K562 (cell line): ENCODE results near the gene MARS2. TPM values are rescaled to one million over a fixed set of nuclear protein-coding genes. Genes with fewer than 3 reads are reported as not detected.
A peak's percentile ranks its signal among the peaks of the same experiment; 100 is the strongest.

Experiments
- ATAC-seq: fragments of 200-7000 bp; cut with Tn5 transposase; 3 replicates; pipeline ENCODE4 v1.9.1; 2020; ENCODE audit warnings: moderate library complexity
- BruUV-seq: library from RNA; stranded (reverse); fragments of 400-500 nt; replicated peaks from 2 replicates; lab custom pipeline; 2021; lab: Mats Ljungman, UMichigan
- CTCF ChIA-PET: fragments of 300-600 bp; formaldehyde crosslinking; extraction: SDS; loops from one replicate; lab custom pipeline; 2021; ENCODE audit warnings: low intra/inter-chr PET ratio; lab: Yijun Ruan, JAX
- POLR2A ChIA-PET: fragments of 300-600, 350-650 bp; sonication (Branson Sonifier 250); formaldehyde crosslinking; extraction: SDS; loops from one replicate; lab custom pipeline; 2021; ENCODE audit warnings: antibody characterized with exemption, inconsistent platforms; lab: Yijun Ruan, JAX
- DNase-seq, 4 experiments: peaks; one replicate each; pipeline versions ENCODE4 v3.0.0 to v3.0.0-alpha.2; 2011 to 2018; ENCODE audit warnings: low spot score in 3 of 4, mixed read lengths in 3 of 4; ENCODE audit errors: extremely low read depth in 1 of 4
- FAIRE-seq: peaks from 2 replicates; lab custom pipeline; 2011; peaks lifted over from hg19 to GRCh38; lab: Jason Lieb, UNC
- H2AFZ ChIP-seq: 2 replicates; pipeline ENCODE4 v1.6.0; 2011; ENCODE audit warnings: low read depth, low read length, control low read depth, inconsistent platforms
- H3K27ac ChIP-seq: fragments of 200-600 bp; 3 replicates; pipeline ENCODE4 v1.8.0; 2011; ENCODE audit warnings: low read depth, mild to moderate bottlenecking, control low read depth, inconsistent platforms, low read length, moderate library complexity, mixed read lengths; ENCODE audit errors: extremely low read depth
- H3K27me3 ChIP-seq, 2 experiments: fragments of 300-600 bp in 1 of 2; 2 replicates in 1 of 2; 3 replicates in 1 of 2; pipeline versions ENCODE4 v1.6.0 to v1.8.0; 2011; ENCODE audit warnings: inconsistent platforms in 2 of 2, low read length in 2 of 2, mild to moderate bottlenecking in 1 of 2, mixed read lengths in 1 of 2, moderate library complexity in 1 of 2; ENCODE audit not compliant: control insufficient read depth in 2 of 2, insufficient read depth in 2 of 2
- H3K36me3 ChIP-seq: fragments of 300-600 bp; 3 replicates; pipeline ENCODE4 v1.8.0; 2011; ENCODE audit warnings: mild to moderate bottlenecking, low read length, inconsistent platforms; ENCODE audit not compliant: control insufficient read depth, insufficient read depth
- H3K4me1 ChIP-seq, 2 experiments: fragments of 200-600 bp in 1 of 2; replicated peaks in 1 of 2; 2 replicates in 1 of 2; 3 replicates in 1 of 2; pipeline versions ENCODE4 v1.5.1 to v1.8.0; 2011; ENCODE audit warnings: inconsistent platforms in 2 of 2, low read length in 2 of 2, mild to moderate bottlenecking in 1 of 2, mixed read lengths in 1 of 2, moderate library complexity in 1 of 2; ENCODE audit not compliant: control insufficient read depth in 2 of 2, insufficient read depth in 2 of 2
- H3K4me2 ChIP-seq: 2 replicates; pipeline ENCODE4 v1.6.1; 2011; ENCODE audit warnings: low read length, control low read depth, inconsistent platforms, mixed read lengths; ENCODE audit not compliant: insufficient read depth
- H3K4me3 ChIP-seq: fragments of 200-600 bp; sonication (generic), shearing (Covaris generic); 2 replicates; pipeline ENCODE4 v1.5.1; 2016; ENCODE audit warnings: control low read depth, inconsistent platforms
- H3K79me2 ChIP-seq: fragments of 200-600 bp; 3 replicates; pipeline ENCODE4 v1.8.0; 2011; ENCODE audit warnings: low read length, inconsistent platforms; ENCODE audit not compliant: control insufficient read depth, insufficient read depth
- H3K9ac ChIP-seq, 2 experiments: 2 replicates each; pipeline versions ENCODE4 v1.6.0 to v1.6.1; 2011; ENCODE audit warnings: low read depth in 2 of 2, low read length in 2 of 2, control low read depth in 1 of 2, inconsistent platforms in 1 of 2, mild to moderate bottlenecking in 1 of 2, mixed read lengths in 1 of 2; ENCODE audit not compliant: insufficient read depth in 1 of 2
- H3K9me1 ChIP-seq: one replicate; pipeline ENCODE4 v1.6.0; 2011; ENCODE audit warnings: inconsistent platforms, mild to moderate bottlenecking, low read length, moderate library complexity; ENCODE audit not compliant: control insufficient read depth, insufficient read depth
- H3K9me3 ChIP-seq: replicated peaks from 2 replicates; pipeline ENCODE4 v1.5.1; 2011; ENCODE audit warnings: low read depth, low read length, inconsistent platforms; ENCODE audit not compliant: control insufficient read depth, insufficient read depth
- H4K20me1 ChIP-seq: replicated peaks from 2 replicates; pipeline ENCODE4 v1.6.1; 2011; ENCODE audit warnings: low read length, inconsistent platforms, mixed read lengths; ENCODE audit not compliant: control insufficient read depth, insufficient read depth
- HDAC8 ChIP-seq: fragments of 450-650 bp; IDR thresholded peaks from 2 replicates; pipeline ENCODE4 v1.6.1; 2016; ENCODE audit warnings: mild to moderate bottlenecking, missing genetic modification characterization, moderate library complexity, missing compliant biosample characterization
- ZNF316 ChIP-seq: fragments of 450-650 bp; IDR thresholded peaks from 2 replicates; pipeline ENCODE4 v1.6.1; 2016
- WGBS: fragments of 100-300 bp; shearing (Covaris generic); methylation state at CpG from one replicate; pipeline ENCODE4 v1.1.6; 2016; ENCODE audit warnings: low coverage, mixed read lengths; ENCODE audit not compliant: insufficient coverage; ENCODE audit errors: missing lambda C conversion rate; 5-methylcytosine and 5-hydroxymethylcytosine counted together
- in situ Hi-C: fragments of 300-500 bp; cut with MboI; formaldehyde crosslinking; loops from 4 replicates; pipeline ENCODE4 v1.15.0; 2018; ENCODE audit warnings: inconsistent platforms, mixed read lengths
- intact Hi-C: fragments of 100-400 bp; cut with micrococcal nuclease; formaldehyde crosslinking; loops from 2 replicates; pipeline ENCODE4 v1.14.2; 2022
- polyA plus RNA-seq, 8 experiments: library from polyadenylated mRNA; depleted of rRNA in 4 of 8; stranded (reverse) in 5 of 8; unstranded in 3 of 8; fragments of >200 nt; fragmentation: Nextera tagmentation in 2 of 8; fragmentation: Illumina TruSeq in 1 of 8; extraction: Ambion mirVana in 2 of 8; extraction: Trizol in 1 of 8; gene quantifications; 2 replicates each; pipeline versions ENCODE4 v1.2.1 to v1.2.3, GENCODE V29; 2011 to 2014; ENCODE audit warnings: inconsistent platforms in 1 of 8, missing spikeins in 1 of 8
- total RNA-seq, 7 experiments: library from RNA; depleted of rRNA in 6 of 7; stranded (reverse); fragments of >200 nt in 6 of 7; fragmentation: Illumina TruSeq in 2 of 7; extraction: Trizol in 2 of 7; gene quantifications; 2 replicates each; pipeline versions ENCODE4 v1.2.1 to v1.2.3, GENCODE V29; 2011 to 2021; ENCODE audit warnings: low replicate concordance in 1 of 7
- TF ChIP-seq, protein P1 (sequence below), 2 experiments: fragments of 200-800 bp in 1 of 2; sonication (Bioruptor generic) in 1 of 2; sonication (generic) in 1 of 2; formaldehyde crosslinking in 1 of 2; IDR thresholded peaks in 1 of 2; conservative IDR thresholded peaks in 1 of 2; 2 replicates each; pipeline versions ENCODE4 v1.5.0 to v1.6.1; 2016 to 2020; ENCODE audit warnings: missing compliant biosample characterization in 1 of 2, missing genetic modification characterization in 1 of 2, missing genetic modification reagents in 1 of 2
- TF ChIP-seq, protein P2 (sequence below): IDR thresholded peaks from 2 replicates; pipeline ENCODE4 v1.6.1; 2016; ENCODE audit warnings: missing genetic modification characterization, missing compliant biosample characterization

Gene MARS2
- total and polyA plus RNA-seq, 9 of the 15 experiments (the other 6 are each of a cell fraction or from before 2014, with no cell fraction given): 4.0 to 17.6 (median 12.5) TPM

- no TSS peak for BruUV-seq
- no peak overlapping the region for H3K27ac ChIP-seq
Observed at GRCh38 chr2:197675711-197676188, 29.4 kb upstream of the MARS2 start.

More at GRCh38 chr2:197675711-197676188, 29.4 kb upstream of the MARS2 start:
- Histone ChIP-seq H2AFZ (no peak overlapping the region), H3K27me3 (no peaks in the 10 kb centered on the region), H4K20me1 (no peaks in the 10 kb centered on the region), H3K9me3 (no peaks in the 10 kb centered on the region), H3K9me1 (no peaks in the 10 kb centered on the region), H3K9ac (no peak overlapping the region), H3K4me2 (no peak overlapping the region)
- no peak for FAIRE-seq
- POLR2A ChIA-PET: interaction anchor here (0.7 kb wide), 1 partner anchor 363 kb away, joined by 3 read pairs; no protein-coding TSS in a partner anchor
- CTCF ChIA-PET: no interaction called here
- intact Hi-C loops: no loop called here
- WGBS: 10% methylated on average over 5 of the region's 6 CpGs
- TF ChIP-seq ZNF316: no peak
- no peak for TF ChIP-seq HDAC8 (tag)
- TF ChIP-seq, protein P1, sequence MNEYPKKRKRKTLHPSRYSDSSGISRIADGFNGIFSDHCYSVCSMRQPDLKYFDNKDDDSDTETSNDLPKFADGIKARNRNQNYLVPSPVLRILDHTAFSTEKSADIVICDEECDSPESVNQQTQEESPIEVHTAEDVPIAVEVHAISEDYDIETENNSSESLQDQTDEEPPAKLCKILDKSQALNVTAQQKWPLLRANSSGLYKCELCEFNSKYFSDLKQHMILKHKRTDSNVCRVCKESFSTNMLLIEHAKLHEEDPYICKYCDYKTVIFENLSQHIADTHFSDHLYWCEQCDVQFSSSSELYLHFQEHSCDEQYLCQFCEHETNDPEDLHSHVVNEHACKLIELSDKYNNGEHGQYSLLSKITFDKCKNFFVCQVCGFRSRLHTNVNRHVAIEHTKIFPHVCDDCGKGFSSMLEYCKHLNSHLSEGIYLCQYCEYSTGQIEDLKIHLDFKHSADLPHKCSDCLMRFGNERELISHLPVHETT (CRISPR knock-in tag; conservative IDR thresholded peaks at IDR 0.05 in 1 of 2, IDR thresholded peaks at IDR 0.05 in 1 of 2): no peak
- TF ChIP-seq, protein P2, sequence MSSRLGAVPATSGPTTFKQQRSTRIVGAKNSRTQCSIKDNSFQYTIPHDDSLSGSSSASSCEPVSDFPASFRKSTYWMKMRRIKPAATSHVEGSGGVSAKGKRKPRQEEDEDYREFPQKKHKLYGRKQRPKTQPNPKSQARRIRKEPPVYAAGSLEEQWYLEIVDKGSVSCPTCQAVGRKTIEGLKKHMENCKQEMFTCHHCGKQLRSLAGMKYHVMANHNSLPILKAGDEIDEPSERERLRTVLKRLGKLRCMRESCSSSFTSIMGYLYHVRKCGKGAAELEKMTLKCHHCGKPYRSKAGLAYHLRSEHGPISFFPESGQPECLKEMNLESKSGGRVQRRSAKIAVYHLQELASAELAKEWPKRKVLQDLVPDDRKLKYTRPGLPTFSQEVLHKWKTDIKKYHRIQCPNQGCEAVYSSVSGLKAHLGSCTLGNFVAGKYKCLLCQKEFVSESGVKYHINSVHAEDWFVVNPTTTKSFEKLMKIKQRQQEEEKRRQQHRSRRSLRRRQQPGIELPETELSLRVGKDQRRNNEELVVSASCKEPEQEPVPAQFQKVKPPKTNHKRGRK: peak; percentile 55
- TF ChIP-seq, all 486 proteins: peak for 1
- no peak overlapping the region for H3K4me3 ChIP-seq
- no peaks in the 10 kb centered on the region for H3K79me2 ChIP-seq
- no peak for ATAC-seq
- peak in 1 of 4 experiments; percentile 3 for DNase-seq
- H3K4me1 ChIP-seq: no peaks in the 10 kb centered on the region
- no peaks in the 10 kb centered on the region for H3K36me3 ChIP-seq
- in situ Hi-C loops: no loop called here
